Activated CD4-positive, CD25-positive, alpha-beta regulatory T cell treated with anti-CD3 and anti-CD28 coated beads, Interleukin-2, amount 50 U/mL, for 16 hours (primary cell): ENCODE data around the gene STK11.
"Not testable (repeated sequence)": the region's sequence is repeated elsewhere in the genome, so short reads cannot be mapped to it uniquely, and the experiment has no call there.

Experiments
- DNase-seq: peaks from one replicate; pipeline ENCODE4 v3.0.0-alpha.2; 2020; ENCODE audit warnings: low read depth, low spot score

STK11 gene

DNA sequence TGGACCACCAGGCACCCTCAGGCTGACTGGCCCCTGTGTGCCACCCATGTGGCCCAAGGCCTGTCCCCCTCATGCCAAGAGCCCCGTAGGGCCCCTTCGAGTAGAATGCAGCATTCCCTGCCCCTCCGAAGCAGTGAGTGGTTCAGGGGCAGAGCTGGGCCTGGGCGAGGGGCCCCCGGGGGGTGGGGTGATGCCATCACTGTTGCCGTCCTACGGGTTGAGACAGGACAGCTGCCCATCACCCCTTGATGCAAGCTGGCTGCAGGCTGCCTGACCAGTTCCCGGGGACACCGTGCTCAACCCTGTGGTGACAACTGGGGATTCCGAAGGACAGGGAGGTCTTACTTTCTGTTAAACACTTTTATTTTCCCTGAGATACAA, 36.2 kb upstream of the STK11 start:
- no peak for DNase-seq

DNA sequence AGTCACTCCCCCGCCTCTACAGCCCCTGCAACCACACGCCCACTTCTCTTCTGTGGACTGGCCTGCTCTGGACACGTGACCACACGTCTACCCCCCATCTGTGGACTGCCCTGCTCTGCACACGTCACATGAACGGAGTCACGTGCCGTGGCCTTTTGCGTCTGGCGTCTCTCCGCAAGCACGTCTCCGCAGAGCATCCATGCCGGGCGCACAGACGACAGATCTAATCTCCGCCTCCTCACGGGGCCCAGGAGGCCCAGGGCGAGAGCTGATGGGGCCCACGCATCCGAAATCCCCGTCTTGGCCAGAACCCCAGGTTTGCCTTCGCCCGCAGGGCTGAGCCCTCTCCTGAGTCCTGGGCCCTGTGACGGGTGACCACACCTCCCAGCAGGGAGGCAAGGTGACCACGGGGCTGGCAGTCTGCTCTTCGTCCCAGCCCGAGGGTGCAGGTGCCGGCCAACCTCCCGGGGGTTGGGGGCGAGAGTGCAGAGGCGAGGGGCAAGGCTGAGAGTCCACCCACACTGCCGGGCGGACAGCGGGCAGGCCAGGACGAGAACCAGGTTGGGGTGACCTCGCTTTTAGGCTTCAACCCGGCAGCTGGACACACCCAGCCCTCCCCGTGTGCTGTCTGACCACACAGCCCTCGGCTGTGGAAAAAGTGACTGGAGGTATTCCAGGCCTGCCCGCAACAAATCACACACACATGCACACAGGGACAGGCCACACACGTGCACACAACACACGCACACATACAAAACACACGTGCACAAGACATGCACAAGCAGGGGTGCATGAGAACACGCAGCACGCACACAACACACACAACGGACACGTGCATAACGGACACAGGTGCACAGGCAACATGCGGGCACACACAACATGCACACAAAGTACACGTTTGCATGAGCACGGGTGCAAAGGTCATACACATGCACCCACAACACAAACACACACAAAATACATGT, 35.4 kb upstream of the STK11 start:
- no peak for DNase-seq

DNA sequence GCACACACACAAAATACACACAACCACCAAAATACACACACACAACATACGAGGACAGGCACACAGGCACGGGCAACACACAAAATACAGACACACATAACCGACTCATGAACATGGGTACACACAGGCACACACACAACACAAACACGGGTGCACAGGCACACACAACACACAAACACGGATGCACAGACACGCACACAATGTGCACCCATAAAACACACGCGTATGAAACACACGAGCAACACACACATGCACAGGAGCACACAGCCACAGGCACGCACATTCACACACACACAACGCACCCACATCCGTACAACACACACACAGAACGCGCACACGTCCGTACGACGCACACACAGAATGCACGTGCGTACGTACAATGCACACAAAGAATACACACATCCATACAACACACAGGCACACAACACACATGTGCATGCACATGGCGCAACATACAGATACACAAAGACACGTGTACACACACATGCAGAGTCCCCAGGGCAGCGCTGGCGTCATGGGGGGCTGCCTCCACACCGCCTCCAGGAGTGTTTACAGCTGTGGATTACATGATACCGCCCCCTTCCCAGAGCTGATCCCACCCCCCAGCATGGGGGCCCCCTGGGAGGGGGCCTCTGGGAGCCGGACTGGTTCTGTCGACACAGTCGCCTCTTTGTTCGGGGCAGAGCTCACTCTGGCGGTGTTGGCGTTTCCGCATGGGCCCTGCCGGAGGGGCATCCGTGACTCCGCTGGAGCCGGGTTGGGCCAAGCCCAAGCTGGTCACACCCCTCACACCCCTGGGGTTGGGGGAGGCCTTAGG, 34.4 kb upstream of the STK11 start:
- DNase-seq: no peak

GRCh38 chr19:1171755-1172352, 33.7 kb upstream of the STK11 start:
- DNase-seq: no peak

DNA sequence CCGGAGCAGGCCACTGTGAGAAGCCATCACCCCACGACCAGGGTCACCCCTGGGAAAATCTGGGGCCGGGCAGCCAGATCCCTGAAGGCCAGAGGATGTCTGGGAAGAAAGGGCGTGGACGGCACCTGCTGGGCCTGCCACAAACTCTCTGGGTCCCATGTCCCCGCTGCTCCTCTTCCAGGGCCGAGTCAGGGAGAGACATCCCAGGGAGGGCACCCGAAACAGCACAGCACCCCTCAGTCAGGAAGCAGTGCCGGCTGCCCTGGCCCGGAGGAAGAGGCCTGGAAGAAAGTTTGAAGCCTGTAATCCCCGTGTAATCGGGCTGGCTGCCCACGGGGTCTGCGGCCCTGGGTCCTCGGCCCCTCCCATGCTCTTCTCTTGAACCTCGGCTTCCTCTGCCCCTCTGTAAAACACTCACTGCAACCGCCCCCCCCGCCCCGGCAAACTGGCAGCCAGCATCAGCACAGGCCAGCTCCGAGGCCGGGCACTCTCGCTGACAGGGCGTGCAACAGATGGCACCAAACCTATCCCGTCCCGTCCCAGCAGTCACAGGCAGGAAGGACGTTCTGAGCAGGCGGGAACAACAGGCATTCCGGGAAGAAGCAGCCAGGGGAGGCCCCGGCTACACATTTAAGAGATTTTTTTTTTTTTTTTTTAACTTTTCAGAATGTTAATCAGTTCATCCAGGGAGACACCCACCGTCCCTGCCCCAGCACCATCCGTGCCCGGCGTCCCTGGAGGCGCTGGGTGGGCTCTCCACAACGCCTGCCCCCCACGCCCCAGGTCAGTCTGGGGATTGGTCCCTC, 33.0 kb upstream of the STK11 start:
- no peak for DNase-seq

DNA sequence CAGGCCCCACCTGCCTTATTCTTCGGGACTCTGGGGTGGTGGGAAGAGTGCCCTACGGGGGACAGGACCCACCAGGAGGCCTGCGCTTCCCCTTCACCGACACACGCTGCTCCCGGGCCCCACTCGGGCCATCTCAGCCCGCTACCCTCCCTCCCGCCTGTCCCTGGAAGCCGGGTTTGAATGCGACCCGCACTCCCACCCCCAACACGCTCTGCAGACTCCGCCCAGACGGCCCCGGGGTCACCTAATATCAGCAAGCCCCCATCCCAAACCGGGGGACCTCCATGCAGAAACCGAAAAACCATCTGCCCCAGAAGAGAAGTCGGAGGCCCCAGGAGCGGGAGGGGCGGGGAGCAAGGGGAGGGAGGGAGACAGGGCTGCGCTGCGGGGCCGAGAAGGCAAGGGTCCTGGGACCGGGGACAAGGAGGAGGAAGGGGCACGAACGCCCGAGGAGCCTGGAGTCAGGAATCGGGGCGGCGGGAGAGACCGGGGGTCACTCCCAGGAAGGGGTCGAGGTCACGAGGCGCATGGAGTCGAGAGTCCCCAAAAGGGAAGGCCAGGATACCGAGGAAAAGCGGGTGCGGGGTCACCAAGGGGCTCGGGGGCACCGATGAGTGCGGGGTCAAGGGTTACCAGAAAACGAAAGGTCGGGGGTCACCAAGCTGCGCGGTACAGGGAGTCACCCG, 32.3 kb upstream of the STK11 start:
- no peak for DNase-seq

- DNase-seq: peak; percentile 83
Measured at GRCh38 chr19:1173845-1174809, 31.5 kb upstream of the STK11 start, which contains the start of gene SBNO2. Gene SBNO2, minus strand, starts transcription at chr19:1174268. Its CDS starts 19,992 bp downstream, at chr19:1154276.

DNA sequence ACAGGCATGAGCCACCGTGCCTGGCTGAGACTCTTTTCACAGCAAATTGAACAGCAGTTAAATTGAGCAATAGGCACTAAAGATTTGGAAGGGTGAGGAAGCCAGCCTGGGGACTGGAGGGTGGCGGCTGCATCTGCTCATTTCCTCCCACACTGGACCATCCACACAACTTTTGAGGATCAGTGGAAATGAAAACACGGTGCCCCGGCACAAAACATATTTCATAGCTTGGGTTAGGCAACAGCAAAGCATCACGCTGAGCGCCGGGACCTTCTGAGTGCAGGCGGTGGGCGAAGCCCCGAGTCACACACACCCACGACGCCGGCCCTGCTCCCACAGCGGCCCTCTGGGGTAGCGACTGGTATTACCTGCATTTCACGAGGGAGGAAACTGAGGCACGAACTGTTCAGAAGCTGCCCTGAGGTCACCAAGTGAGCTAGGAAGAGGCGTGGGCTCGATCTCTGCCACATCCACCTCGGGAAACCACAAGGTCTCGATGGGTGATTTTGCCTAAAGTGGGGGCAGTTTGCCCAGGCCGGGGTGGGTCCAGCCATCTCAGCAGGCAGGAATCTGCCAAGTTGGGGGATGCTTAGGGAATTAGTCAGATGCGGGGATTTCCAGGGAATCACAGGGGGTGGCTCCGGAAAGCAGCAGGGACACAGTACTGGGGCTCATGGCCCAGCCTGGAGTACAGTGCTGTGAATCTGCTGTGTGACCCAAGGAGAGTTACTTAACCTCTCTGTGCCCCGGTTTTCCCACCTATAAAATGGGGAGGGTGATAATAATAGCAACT, 28.1 kb upstream of the STK11 start:
- DNase-seq: no peak

DNA sequence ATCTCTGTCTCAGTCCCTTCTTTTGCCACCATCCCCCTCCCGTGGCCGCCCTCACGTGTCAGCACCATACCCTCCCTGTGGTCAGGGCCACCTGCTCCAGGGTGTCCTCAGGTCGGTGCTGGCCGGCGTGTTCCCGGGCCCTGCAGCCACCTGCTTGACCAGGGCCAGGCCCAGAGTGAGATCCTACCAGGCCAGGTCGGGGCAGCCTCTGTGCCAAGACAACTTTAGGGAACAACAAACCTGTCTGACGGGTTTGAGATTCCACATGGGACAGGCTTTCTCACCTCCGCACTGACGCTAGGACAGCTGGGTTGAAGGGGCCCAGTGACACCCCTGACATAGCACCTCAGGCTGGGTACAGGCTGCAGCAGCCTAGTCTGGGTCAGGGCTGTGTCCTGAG, 24.0 kb upstream of the STK11 start:
- DNase-seq: no peak

DNA sequence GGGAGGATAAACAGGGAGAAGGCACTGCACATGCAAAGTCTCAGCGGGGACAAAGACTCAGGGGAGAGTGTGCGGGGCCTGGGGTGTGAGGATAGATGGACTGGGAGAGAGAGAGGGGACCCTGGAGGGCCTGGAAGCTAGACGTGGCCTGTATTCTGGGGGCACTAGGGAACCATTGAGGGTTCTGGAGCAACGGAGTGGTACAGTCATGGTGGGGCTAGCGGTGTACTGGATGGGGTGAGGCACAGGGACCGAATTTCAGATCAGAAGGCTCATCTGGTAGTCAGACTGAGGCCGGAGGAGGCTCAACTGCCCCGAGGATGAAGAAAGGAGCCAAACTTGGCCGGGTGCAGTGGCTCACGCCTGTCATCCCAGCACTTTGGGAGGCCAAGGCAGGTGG, 23.5 kb upstream of the STK11 start:
- DNase-seq: no peak

DNA sequence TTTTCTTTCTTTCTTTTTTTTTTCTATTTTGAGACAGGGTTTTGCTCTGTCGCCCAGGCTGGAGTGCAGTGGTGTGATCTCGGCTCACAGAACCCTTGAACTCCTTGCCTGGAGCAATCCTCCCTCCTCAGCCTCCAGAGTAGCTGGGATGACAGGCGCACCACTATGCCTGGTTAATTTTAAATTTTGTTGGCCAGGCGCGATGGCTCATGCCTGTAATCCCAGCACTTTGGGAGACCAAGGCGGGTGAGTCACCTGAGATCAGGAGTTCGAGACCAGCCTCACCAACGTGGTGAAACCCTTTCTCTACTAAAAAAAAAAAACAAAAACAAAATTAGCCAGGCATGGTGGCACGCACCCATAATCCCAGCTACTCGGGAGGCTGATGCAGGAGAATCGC, 22.9 kb upstream of the STK11 start:
- no peak for DNase-seq

DNA sequence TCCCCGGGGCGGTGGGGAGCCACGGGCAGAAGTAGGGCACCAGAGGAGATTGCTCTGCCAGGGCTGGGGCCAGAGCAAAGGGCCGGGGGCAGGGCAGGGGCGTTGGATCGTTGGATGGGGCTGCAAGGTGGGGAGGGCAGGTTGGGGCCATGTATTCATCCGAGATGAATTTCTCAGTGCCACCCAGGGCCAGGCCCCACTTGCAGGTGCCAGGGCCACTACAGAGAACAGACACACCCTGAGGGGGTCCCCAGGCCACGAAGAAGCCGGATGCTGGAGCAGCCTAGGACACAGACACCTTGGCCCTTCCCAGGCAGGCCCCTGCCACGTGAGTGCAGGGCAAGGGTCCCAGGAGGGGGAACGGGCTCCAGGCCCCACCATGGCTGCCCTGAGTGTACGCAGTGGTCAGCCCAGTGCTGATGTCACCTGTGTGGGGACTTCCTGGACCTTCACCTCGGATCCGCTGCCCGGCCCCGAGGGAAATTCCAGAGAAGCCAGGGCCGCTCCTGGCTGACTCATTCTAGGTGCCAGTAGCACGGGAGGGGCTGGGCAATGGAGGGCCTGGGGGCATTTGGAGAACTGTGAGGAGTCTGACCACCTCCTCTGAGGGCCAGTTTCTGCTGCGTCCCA, 21.9 kb upstream of the STK11 start:
- DNase-seq: no peak

DNA sequence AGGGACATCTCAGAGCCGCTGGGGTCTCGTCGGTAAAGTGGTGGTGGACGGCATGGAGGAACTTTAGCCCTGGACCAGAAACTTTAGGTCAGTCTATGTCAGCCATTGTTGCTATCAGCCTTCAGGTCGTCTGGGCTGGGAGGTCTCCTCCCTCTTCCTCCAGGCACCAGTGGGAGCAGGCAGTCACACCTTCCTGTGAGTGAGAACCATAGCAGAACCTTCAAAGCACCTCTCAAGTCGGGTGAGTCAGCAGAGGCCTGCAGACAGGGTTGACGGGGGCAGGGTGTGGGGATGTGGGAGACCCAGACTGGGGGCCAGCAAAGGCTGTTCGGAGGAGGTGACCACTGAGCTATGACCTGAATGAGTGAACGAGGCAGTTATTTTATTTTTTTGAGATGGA, 16.2 kb upstream of the STK11 start:
- DNase-seq: no peak

GRCh38 chr19:1199531-1199930, 6.0 kb upstream of the STK11 start:
- no peak for DNase-seq

GRCh38 chr19:1200614-1201013, 5.0 kb upstream of the STK11 start:
- DNase-seq: not testable (repeated sequence)

- DNase-seq: no peak
Measured at GRCh38 chr19:1206150-1206863, 729 bp downstream of the STK11 start.

DNA sequence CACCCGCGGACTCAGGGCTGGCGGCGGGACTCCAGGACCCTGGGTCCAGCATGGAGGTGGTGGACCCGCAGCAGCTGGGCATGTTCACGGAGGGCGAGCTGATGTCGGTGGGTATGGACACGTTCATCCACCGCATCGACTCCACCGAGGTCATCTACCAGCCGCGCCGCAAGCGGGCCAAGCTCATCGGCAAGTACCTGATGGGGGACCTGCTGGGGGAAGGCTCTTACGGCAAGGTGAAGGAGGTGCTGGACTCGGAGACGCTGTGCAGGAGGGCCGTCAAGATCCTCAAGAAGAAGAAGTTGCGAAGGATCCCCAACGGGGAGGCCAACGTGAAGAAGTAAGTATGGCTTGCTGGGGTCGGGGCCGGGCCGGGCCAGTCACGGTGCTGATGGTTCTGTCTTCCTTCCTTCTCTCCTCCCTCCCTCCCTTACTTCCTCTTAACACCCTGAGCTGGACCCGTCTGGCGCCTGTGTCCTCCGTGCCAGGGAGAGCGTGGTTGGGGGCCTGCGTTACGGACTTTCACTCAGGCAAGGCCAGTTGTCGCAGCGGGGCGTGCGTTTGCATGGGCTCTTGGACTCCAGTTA, 1.4 kb downstream of the STK11 start:
- no peak for DNase-seq
